ENCODE results near the gene RHBDL3. TPM values are rescaled to one million over a fixed set of nuclear protein-coding genes. Genes with fewer than 3 reads are reported as not detected.
A peak's percentile ranks its signal among the peaks of the same experiment; 100 is the strongest.
"Not testable (repeated sequence)": the region's sequence is repeated elsewhere in the genome, so short reads cannot be mapped to it uniquely, and the experiment has no call there.

RHBDL3 gene
- total RNA-seq, 1 donor from 2014 or later = 0.08 TPM

DNA sequence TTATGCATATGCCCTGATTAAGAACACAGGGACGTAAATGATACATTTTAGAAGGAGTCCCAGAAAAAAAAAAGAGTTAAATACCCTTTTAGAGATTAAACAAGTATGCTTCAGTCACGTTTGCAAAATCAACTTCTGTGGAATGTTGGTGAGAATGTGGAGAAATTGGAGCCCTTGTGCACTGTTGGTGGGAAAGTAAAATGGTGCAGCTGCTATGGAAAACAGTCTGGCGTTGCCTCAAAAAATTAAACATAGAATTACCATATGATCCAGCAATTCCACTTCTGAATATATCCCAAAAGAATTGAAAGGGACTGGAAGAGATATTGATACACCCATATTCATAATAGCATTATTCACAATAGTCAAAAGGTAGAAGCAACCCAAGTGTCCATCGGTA is 26.5 kb downstream of the RHBDL3 start:
- no peak for ATAC-seq

DNA sequence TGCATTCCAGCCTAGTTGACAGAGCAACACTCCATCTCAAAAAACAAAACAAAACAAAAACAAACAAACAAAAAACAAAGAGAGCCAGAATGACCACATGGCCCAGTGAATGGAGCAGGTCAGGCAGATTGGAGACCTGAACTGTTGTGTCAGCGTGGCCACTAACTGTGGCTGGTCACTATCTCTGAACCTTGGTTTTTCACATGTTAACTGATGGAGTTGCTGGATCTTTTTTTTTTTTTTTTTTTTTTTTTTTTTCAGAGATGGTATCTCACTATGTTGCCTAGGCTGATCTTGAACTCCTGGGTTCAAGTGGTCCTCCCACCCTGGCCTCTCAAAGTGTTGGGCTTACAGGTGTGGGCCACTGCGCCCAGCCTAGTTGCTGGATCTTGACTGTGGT is 31.8 kb downstream of the RHBDL3 start:
- ATAC-seq = no peak

- no peak for ATAC-seq
Measured at GRCh38 chr17:32297860-32298259, 32.2 kb downstream of the RHBDL3 start.

DNA sequence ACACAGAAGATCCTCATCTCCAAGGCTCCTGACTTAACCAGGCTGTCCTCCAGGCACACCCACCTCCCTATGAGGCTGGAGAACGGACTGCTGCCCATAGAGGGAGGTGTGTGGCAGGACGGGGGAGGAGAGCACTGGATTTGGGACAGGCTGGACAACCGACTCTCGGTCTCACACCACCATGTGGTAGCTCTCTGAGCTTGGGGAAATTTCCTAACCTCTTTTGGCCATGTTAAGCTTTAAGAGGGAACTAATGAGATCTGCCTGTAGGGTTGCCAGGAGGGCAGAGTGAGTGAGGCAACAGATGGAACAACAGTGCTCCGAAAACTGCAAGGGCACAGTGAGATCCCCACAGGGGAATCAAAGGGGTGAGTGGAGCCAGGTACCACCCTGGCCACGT is 32.7 kb downstream of the RHBDL3 start:
- ATAC-seq = peak; percentile 11

DNA sequence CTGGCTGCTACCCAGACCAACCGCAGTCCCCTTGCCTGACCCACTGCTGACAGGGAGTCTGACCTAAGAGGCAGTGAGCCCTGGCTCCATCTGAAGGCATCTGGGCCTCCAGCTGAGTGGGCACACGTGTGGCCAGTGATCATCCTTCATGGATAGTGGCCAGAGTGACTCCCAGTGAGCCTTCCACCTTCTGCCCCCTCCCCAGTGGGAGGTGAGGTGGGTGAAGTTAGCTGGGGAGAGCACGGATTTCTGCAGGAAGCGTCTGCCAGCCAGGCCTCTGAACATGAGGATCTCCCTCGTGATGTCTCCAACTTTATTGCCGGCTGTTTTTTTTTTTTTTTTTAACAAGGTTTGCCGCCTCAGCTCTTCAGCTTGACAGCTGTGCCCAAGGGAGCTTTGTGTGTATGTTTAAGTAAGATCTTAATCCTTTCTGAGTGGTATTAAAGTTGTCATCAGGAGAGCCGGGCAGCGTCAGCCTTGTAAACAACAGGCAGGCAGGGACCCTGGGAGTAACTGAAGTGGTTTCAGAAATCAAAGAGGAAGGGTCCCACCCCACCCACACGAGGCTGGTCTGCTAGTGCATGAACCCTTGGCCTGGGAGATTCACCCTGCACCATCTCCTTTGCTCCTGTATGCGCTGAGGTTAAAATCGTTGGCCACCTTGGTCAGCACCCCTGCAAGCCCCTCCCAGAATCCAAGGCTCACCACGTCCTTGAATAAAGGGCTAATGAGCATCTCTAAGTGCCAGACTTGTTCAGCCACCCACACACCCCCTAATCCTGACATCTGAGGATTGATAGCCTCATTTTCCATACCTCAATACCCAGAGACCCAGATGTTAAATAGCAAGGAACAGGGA is 33.3 kb downstream of the RHBDL3 start:
- ATAC-seq = peak; percentile 45

GRCh38 chr17:32299580-32300164 is 34.0 kb downstream of the RHBDL3 start:
- ATAC-seq = no peak

- ATAC-seq = no peak
Measured at GRCh38 chr17:32302037-32302436, 36.4 kb downstream of the RHBDL3 start.

DNA sequence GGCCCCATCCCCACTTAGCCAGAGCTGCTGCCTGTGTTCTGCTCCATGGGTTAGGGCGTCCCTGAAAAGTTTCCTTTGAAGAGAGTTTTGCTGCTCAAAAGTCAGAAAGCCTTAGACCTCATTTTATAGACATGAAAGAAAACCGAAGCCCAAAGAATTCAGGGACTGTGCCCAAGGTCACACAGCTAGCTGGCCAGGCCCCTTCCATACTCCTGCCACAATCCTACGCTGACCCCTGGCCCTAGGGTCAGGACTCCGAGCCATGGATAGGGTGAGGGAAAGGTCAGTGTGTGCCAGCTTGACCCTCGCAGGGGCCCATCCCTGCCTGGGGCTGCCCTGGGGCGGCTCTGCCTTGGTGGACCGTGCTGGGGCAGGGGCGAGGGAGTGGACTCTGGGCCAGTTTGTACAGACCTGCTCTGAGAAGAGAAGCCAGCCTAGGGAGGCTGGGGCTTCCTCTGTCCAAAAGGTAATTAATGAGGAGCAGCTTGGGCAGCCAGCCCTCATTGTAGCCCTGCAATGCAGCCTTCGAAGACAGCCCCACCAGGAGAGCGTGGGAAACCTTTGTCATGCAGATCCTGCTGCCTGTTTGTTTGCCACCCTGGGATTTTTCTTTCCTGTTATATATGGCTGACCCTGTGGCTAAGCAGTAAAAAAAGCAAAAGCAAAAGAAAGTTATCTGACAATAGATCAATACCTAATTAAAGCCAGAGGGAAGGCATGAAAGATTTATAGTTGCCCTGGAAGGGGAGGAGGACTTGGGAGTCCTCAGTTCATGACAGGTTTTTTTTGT is 37.4 kb downstream of the RHBDL3 start:
- ATAC-seq = no peak

GRCh38 chr17:32303781-32304288 is 38.2 kb downstream of the RHBDL3 start:
- no peak for ATAC-seq

- no peak for ATAC-seq
Measured at GRCh38 chr17:32305049-32305448, 39.4 kb downstream of the RHBDL3 start.

DNA sequence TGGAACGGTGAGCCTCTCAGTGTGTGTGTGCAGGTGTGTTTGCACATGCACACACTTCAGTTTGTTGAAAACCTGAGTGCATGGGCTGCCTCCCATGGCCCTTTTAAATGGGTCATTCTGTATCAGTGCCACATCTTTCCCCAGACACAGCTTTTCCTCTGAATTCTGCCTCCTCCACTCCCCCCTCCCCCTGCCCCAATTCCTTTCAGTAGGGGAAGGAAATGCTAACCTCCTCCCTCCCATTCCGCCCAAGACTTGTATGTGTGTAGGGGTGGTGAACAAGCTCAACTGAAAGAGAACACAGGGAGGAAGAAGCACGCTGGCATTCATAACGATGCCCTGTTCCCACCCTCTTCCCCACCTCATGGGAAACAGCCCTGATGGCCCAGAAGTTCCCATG is 42.0 kb downstream of the RHBDL3 start:
- ATAC-seq = no peak

DNA sequence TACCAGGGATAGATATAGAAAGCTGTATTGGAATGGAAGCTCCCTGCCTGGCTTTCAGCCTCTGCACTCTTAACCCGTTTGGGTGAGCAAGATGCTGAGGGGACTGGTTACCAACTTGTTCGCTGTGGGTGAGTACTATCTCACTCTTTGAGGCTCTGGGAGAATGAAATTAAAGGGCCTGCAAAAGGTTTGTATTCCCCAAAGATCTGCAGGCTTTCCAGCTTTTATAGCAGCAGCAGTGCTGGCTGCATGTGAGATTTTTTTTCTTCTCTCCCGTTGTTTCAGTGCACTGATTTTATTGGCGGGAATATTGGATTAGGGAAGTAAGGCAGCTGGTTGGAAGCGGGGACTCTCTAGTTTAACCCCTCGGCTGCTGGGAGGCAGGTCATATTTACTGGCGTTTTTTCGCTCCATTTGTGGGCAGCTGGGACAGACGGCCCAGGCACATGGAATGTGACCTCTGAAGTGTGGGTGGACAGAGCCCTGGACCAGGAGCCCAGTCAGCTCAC is 45.5 kb downstream of the RHBDL3 start:
- no peak for ATAC-seq

GRCh38 chr17:32314636-32315035 is 49.0 kb downstream of the RHBDL3 start:
- ATAC-seq = no peak

- ATAC-seq = no peak
Measured at GRCh38 chr17:32315171-32315570, 49.5 kb downstream of the RHBDL3 start.

DNA sequence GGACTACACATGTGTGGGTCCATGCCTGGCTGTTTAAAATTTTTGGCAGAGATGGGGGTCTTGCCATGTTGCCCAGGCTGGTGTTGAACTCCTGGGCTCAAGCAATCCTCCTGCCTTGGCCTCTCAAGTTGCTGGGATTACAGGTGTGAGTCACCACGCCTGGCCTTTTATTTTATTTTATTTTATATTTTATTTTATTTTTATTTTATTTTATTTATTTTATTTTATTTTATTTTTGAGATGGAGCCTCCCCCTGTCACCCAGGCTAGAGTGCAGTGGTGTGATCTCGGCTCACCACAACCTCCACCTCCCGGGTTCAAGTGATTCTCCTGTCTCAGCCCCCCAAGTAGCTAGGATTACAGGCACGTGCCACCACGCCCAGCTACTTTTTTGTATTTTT is 51.0 kb downstream of the RHBDL3 start:
- ATAC-seq = not testable (repeated sequence)

GRCh38 chr17:32317353-32317752 is 51.7 kb downstream of the RHBDL3 start:
- no peak for ATAC-seq

DNA sequence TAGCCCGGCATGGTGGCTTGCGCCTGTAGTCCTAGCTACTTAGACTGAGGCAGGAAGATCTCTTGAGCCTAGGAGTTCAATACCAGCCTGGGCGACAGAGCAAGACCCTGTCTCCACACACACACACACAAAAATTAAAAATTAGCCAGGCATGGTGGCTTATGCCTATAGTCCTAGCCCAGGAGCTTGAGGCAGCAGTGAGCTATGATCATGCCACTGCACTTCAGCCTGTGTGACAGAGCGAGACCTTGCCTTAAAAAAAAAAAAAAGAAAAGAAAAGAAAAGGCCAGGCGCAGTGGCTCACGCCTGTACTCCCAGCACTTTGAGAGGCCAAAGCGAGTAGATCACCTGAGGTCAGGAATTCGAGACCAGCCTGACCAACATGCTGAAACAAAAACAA is 52.4 kb downstream of the RHBDL3 start:
- ATAC-seq = no peak

DNA sequence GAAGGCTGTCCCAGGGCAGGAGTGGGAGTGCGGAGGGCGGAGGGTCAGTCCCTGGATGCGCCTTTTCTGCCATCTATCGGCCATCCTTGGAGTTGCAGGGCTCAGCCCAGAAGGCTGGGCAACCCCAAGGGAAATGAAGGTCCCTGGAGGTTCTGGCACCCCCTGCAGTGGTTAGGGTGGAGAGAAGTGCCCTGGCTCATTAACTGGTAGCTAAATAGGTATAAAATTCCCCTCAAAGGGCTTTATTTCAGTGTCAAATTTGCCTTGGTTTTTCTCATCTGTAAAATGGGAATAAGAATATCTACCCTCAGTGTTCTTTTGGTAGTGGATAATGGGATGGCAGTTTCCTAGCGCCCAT is 53.9 kb downstream of the RHBDL3 start:
- ATAC-seq = peak; percentile 83

DNA sequence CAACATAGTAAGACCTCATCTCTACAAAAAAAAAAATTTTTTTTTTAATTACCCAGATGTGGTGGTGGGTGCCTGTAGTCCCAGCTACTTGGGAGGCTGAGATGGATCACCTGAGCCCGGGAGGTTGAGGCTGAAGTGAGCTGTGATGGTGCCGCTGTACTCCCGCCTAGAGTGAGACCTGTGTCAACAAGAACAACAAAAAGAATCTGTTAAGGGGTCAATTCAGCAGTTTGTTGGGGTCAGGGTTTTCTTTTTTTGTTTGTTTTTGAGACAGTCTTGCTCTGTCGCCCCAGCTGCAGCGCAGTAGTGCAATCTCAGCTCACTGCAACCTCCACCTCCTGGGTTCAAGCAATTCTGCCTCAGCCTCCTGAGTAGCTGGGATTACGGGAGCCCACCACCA is 54.4 kb downstream of the RHBDL3 start:
- not testable (repeated sequence) for ATAC-seq

DNA sequence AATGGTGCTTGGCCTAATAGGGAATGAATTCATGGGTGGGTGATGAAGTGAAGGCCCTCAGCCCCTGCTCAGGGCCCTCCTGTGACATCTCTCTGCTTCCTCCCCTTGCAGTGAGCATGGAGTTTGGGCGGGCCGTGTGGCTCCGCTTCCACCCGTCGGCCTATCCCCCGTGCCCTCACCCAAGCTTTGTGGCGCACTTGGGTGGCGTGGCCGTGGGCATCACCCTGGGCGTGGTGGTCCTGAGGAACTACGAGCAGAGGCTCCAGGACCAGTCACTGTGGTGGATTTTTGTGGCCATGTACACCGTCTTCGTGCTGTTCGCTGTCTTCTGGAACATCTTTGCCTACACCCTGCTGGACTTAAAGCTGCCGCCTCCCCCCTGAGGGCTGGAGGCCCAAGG is 55.2 kb downstream of the RHBDL3 start:
- no peak for ATAC-seq

DNA sequence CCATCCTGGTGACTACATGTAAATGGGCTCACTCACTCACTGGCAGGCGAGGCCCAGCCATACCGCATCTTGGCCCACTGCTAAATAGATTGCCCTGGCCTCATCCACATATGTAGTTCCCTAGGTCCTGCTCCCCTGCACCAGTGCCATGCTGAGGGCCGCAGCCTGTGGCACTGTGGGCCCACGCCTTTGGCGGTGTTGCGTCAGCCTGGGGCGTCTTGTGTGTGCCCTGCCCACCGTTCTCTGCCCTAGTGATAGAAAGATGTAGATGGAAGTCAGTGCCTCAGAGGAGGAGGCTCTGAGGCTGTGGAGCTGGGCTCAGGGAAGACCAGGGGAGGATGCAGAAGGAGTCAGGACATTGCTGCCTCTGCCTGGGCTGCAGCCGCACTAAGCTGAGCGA is 57.4 kb downstream of the RHBDL3 start:
- no peak for ATAC-seq

DNA sequence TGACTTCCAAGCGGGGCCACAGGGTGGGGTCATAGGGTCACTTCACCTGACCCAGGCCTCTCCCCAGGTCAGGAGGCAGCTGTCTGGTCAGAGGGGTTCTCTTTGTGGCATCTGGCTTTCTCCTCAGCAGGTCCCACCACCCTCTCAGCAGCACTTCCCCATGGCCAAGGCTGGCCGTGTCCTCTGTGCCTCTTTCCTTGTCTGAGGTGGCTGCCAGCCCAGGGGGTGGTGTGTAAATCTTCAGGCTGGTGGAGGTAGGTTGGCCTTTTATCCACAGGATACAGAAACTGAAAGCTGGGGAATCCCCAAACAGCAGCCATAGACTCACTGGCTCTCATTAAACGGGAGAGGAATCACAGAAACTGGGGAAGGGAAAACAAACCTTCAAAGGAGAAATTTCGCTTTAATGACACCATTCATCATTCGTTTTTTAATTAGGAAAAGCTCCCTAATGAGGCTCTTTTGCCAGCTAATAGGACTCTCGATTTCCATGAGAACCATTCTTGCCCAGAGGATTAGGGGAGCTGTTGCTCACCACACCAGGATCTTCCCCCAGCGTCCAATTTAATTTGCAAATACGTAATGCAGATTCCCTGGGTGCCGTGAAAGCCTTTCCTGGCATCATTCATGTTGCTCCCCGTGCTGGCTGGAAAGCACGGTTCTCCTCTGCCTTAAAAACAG is 58.3 kb downstream of the RHBDL3 start:
- peak; percentile 20 for ATAC-seq

DNA sequence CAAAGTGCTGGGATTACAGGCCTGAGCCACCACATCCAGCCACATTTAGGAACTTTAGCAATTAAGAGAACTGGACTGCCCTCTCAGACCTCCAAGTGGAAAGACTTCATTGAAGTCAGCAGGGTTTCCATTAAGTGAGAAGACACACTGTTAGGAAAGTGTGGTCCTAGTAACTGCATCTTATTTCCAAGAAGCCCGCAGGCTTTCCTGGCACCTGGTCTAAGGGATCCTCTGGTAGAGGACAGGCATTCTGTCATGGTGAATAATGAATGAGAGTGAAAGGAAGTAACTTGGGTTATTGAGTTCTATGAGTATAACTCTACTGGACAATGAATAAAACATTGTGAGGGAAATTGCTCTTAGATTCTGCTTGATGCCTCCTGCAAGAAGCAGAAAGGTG is 62.3 kb downstream of the RHBDL3 start:
- no peak for ATAC-seq

Measured in esophagus mucosa (tissue), 1 donor.